Activated T-cell treated with anti-CD3 and anti-CD28 coated beads, Interleukin-2, amount 50 U/mL, for 72 hours (primary cell): ENCODE measurements around the gene SMARCAL1. TPM values are rescaled to one million over a fixed set of nuclear protein-coding genes. Genes with fewer than 3 reads are reported as not detected.

ENCODE experiments used
- ATAC-seq, 2 donors: fragments of 150-1000 bp; cut with Tn5 transposase; replicated peaks in 1 of 2; 2 replicates each; pipeline ENCODE4 v1.10.0; 2021; ENCODE audit warnings: moderate library complexity in 2 of 2, mild to moderate bottlenecking in 1 of 2
- DNase-seq, 2 donors: peaks; one replicate each; pipeline ENCODE4 v3.0.0; 2021 to 2022; ENCODE audit warnings: mixed read lengths in 1 of 2
- H3K27ac Mint-ChIP-seq: one replicate; pipeline ENCODE4 v1.8.0; 2022; ENCODE audit warnings: mild to moderate bottlenecking, moderate library complexity, mixed read lengths
- H3K27me3 Mint-ChIP-seq: one replicate; pipeline ENCODE4 v1.8.0; 2022; ENCODE audit warnings: low read depth, mixed read lengths
- H3K36me3 Mint-ChIP-seq, 2 donors: one replicate each; pipeline ENCODE4 v1.8.0; 2022; ENCODE audit warnings: mixed read lengths in 2 of 2, mild to moderate bottlenecking in 1 of 2; ENCODE audit not compliant: insufficient read depth in 2 of 2
- H3K4me1 Mint-ChIP-seq: one replicate; pipeline ENCODE4 v1.8.0; 2022; ENCODE audit warnings: low read depth, mixed read lengths
- H3K4me3 Mint-ChIP-seq, 2 donors: one replicate each; pipeline ENCODE4 v1.8.0; 2022; ENCODE audit warnings: mild to moderate bottlenecking in 2 of 2, mixed read lengths in 2 of 2, moderate library complexity in 2 of 2
- H3K9me3 Mint-ChIP-seq, 2 donors: one replicate each; pipeline ENCODE4 v1.8.0; 2022; ENCODE audit warnings: mixed read lengths in 2 of 2
- total RNA-seq, 2 donors: library from RNA; stranded (reverse); gene quantifications; one replicate each; pipeline ENCODE4 v1.2.3, GENCODE V29; 2022

The SMARCAL1 gene
- total RNA-seq, 2 donors from 2014 or later = 30.9 to 32.5 TPM

DNA sequence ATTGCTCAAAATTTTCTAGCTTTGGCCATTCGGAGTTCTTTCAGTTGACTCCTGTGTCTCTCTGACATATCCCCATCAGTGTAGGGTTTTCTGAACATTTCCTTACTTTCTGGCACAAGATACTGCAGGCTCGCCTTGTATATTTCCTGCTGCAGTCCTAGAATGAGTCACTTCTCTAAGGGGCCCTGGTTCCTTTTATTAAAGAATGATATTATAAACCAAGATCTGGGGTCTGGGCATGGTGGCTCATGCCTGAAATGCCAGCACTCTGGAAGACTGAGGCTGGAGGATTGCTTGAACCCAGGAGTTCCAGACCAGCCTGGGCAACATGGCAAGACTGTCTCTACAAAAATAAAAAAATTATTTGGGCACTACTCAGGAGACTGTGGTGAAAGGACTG is 83.4 kb downstream of the SMARCAL1 start:
- peaks cover 39% of the 10 kb centered on the region for H3K4me1 Mint-ChIP-seq
- ATAC-seq = no peak

DNA sequence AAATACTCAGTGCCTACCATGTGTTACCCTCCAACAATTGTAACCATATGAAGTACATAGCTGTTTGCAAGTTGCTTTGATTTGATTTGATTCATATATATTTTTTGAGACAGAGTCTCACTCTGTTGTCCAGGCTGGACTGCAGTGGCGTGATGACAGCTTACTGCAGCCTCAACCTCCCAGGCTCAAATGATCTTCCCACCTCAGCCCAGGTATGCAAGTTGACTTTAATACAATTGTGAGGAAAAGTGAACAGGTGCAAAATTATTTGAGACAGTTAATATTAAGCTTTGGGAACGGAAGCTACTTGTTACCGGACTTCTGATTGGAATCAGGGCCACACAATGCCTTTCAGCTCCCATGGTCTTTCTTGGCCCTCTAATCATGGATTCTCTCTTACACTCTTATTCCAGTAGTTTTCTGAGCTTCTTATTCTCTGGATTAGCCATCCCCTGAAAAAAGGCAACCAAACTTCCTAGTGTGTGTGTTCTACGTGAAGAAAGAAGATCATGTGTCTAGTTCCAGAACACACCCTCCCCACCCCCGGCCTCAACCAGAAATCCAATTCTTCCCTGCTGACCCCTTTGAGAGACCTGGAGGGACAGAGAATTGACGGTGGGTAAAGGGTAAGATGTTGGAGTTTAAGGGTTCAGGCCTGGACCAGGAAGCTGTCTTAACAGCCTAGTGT is 85.2 kb downstream of the SMARCAL1 start:
- Mint-ChIP-seq H3K36me3 (peaks cover 12 to 35% of the 10 kb centered on the region in 2 donors), H3K27me3 (no peaks in the 10 kb centered on the region), H3K4me3 (peak overlapping the region; percentile 87 to 94), H3K27ac (peak overlapping the region; percentile 91), H3K4me1 (peaks cover 54% of the 10 kb centered on the region), H3K9me3 (no peaks in the 10 kb centered on the region)
- ATAC-seq = no peak
- no peak for DNase-seq

More for the DNA sequence above, 83.4 kb downstream of the SMARCAL1 start:
- no peaks in the 10 kb centered on the region for H3K27me3 Mint-ChIP-seq
- DNase-seq = no peak
- H3K4me3 Mint-ChIP-seq = no peak overlapping the region
- no peaks in the 10 kb centered on the region for H3K9me3 Mint-ChIP-seq
- H3K36me3 Mint-ChIP-seq = peaks cover 12 to 21% of the 10 kb centered on the region in 2 donors
- H3K27ac Mint-ChIP-seq = no peak overlapping the region

DNA sequence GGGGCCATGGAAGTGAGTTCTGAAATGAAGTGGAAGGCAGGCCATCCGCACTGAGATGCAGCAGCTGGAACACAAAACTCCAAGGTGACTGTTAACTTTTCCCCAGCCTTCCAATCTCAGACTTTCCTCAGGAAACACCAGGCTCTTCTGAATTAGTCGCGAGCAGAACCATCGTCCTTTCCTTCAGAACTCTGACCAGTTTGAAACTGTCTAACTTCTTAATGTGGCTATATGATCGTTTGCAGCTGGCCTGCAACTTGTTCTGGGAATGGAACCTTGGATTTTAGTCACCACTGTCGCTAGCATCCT is 85.7 kb downstream of the SMARCAL1 start:
- ATAC-seq (no peak), DNase-seq (no peak)
- H3K36me3 Mint-ChIP-seq = peaks cover 16 to 40% of the 10 kb centered on the region in 2 donors
- H3K9me3 Mint-ChIP-seq = no peaks in the 10 kb centered on the region
- peak overlapping the region; percentile 91 for H3K27ac Mint-ChIP-seq
- no peaks in the 10 kb centered on the region for H3K27me3 Mint-ChIP-seq
- peak overlapping the region; percentile 87 to 94 for H3K4me3 Mint-ChIP-seq
- peaks cover 57% of the 10 kb centered on the region for H3K4me1 Mint-ChIP-seq

DNA sequence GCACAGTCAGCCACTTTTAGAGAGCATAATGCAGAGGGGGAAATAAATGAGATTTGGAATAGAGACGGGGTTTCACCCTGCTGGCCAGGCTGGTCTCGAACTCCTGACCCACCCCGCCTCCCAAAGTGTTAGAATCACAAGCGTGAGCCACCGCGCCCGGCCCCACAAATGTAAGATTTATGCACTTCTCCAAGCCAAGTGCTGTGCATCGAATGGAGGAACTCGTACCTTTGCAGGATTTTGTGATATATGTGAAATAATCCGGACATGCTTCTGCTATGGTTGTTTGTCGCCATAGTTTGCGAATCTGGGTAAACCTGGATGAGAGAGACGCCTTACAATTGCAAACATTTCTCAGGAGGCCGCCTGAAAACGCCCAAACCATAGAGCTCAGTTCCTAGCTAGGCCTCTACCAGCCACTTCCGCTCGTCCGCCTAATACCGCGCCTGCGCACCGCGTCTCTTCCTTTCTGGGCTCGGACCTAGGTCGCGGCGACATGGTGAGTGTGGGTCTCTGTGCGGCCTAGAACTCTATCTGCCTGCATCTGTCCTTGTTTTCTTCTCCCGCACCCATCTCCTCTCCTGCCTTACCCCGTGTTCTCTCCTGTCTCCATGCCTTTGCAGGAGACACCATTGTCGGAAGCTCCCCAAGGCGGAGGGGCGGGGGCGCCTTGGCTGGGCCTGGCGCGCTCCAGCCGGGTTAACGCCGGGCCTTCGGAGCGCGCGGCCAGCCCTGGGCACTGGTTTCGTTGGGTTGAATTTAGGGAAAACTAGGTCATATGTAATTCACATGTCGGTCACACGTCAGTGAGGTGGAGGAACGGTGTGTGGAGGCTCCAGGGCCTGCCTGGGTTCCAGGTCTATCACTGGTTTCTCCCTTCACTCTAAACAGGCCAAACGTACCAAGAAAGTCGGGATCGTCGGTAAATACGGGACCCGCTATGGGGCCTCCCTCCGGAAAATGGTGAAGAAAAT is 86.4 kb downstream of the SMARCAL1 start, which contains the start of gene RPL37A:
RPL37A (plus strand) TSS at position 466 of the 974 bp plus-strand sequence; CDS start at position 497, 31 bp downstream.
- peaks cover 54% of the 10 kb centered on the region for H3K4me1 Mint-ChIP-seq
- peaks cover 18 to 44% of the 10 kb centered on the region in 2 donors for H3K36me3 Mint-ChIP-seq
- H3K27me3 Mint-ChIP-seq = no peaks in the 10 kb centered on the region
- H3K27ac Mint-ChIP-seq = peak within 1 kb of the TSS; percentile 91
- no peaks in the 10 kb centered on the region for H3K9me3 Mint-ChIP-seq
- ATAC-seq (peak; percentile 98 to 99), DNase-seq (peak; percentile 91 to 94)
- peak within 1 kb of the TSS; percentile 87 to 94 for H3K4me3 Mint-ChIP-seq

DNA sequence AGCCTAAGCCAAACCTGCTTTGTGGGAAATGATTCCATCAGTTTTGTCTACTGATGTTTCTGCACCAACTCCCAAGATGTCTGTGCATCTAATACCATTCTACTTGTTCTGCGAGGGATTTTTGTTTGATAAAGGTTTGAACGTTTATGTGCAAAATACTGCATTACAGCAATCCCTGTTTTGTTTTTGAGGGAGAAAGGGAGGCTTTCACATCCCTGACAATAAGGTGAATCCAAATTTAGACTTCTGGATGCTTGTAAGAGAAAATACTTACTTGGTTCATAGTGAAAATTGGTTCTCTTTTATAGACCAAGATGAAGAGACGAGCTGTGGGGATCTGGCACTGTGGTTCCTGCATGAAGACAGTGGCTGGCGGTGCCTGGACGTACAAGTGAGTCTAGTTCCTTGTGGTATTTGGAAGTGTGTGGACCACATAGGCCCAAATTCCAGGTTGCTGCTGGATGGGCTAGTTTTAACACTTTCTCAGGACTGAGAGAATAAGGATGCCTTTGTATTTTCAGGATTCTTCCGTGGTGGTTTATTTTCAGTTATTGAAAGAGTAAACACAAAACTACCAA is 87.4 kb downstream of the SMARCAL1 start:
- Mint-ChIP-seq H3K27ac (peak overlapping the region; percentile 91), H3K4me1 (peaks cover 60% of the 10 kb centered on the region), H3K4me3 (peak overlapping the region; percentile 87 to 94), H3K36me3 (peaks cover 25 to 52% of the 10 kb centered on the region in 2 donors), H3K9me3 (no peaks in the 10 kb centered on the region), H3K27me3 (no peaks in the 10 kb centered on the region)
- DNase-seq = no peak
- ATAC-seq = no peak

DNA sequence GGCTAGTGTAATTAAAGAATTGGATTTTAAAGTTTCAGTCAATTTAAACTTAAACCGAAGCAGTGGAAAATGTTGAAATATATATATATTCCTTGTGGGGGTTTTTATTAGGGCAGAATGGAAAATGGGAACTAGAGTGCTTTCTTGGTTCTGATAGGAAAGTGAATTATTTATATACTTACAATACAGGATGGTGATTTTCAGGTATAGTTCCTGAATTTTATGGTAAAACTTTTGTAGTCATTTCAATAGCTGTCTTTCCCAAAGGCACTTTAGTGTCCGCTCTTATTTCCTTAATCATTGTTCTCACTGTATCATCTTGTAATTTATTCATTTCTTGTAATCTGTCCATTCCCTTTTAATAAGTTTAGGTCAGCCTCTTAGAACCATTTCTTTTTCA is 88.3 kb downstream of the SMARCAL1 start:
- H3K4me1 Mint-ChIP-seq = peaks cover 62% of the 10 kb centered on the region

DNA sequence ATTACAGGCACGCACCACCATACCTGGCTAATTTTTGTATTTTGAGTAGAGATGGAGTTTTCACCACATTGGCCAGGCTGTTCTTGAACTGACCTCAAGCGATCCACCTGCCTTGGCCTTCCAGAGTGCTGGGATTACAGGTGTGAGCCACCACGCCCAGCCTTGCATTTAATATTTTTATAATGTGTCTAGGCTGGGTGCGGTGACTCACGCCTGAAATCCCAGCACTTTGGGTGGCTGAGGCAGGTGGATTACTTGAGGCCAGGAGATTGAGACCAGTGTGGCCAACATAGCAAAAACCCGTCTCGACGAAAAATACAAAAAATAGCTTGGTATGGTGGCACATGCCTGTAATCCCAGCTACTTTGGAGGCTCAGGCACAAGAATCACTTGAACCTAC is 89.6 kb downstream of the SMARCAL1 start:
- Mint-ChIP-seq H3K9me3 (no peaks in the 10 kb centered on the region), H3K4me3 (peak overlapping the region; percentile 87 to 94), H3K27ac (peak overlapping the region; percentile 91), H3K4me1 (peaks cover 67% of the 10 kb centered on the region), H3K36me3 (peaks cover 33 to 64% of the 10 kb centered on the region in 2 donors), H3K27me3 (no peaks in the 10 kb centered on the region)
- no peak for ATAC-seq
- no peak for DNase-seq

More for the DNA sequence above, 88.3 kb downstream of the SMARCAL1 start:
- peak overlapping the region; percentile 91 for H3K27ac Mint-ChIP-seq
- DNase-seq = no peak
- H3K4me3 Mint-ChIP-seq = peak overlapping the region; percentile 87 to 94
- H3K27me3 Mint-ChIP-seq = no peaks in the 10 kb centered on the region
- no peak for ATAC-seq
- no peaks in the 10 kb centered on the region for H3K9me3 Mint-ChIP-seq
- peaks cover 28 to 58% of the 10 kb centered on the region in 2 donors for H3K36me3 Mint-ChIP-seq

DNA sequence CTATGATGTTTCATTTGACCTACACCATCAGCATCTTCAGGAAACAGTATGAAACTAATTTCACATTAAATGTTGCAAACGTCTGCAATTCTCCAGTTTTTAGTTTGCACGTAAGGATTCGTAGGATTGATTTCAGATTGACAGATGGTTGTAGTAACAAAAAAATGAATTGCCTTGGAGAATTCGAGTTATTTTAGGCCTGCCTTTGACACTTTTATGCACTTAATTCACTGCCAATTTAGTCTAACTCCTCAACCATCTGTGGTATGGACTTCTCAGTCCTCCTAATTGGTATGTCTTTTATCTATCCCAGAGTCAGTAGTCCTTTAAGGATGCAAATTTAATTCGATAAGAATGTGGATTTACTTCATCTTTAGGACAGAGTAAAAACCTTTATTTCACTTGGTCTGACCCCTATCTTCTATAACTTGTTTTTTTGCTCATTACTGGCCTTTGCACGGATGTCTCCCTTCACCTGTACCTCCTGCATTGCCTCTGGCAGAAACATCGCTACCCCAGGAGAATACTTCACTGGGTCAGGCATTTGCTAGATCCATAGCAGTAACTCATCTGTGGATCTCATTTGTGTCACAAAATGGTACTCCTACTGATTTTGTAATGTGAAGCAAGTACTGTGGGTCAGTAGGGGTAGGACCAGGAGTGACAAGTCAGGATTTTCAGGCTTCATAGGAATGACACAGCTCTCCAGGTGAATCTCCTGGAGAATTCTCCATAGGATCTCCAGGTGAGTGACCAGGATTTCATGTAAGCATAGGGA is 90.3 kb downstream of the SMARCAL1 start:
- H3K9me3 Mint-ChIP-seq = no peaks in the 10 kb centered on the region
- no peak for ATAC-seq
- H3K27me3 Mint-ChIP-seq = no peaks in the 10 kb centered on the region
- peak overlapping the region; percentile 61 for H3K27ac Mint-ChIP-seq
- peaks cover 63% of the 10 kb centered on the region for H3K4me1 Mint-ChIP-seq
- H3K4me3 Mint-ChIP-seq = peak overlapping the region in 1 of 2 donors; percentile 19
- no peak for DNase-seq
- peaks cover 33 to 64% of the 10 kb centered on the region in 2 donors for H3K36me3 Mint-ChIP-seq

DNA sequence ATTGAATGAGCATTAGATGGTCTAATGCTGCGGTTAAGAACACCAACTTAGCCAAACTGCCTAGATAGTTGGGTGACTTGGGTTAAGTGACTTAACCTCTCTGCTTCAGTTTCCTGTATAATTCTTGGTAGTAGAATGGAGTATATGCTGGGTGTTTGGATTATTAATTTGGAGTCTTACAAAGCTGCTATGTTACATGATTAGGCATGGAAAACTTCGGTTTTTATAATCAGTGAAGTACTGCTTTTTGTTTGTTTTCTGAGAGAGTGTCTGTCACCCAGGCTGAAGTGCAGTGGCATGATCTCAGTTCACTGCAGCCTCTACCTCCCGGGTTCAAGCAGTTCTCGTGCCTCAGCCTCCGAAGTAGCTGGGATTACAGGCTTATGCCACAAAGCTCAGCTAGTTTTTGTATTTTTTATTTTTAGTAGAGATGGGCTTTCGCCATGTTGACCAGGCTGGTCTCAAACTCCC is 90.9 kb downstream of the SMARCAL1 start:
- H3K4me3 Mint-ChIP-seq = no peak overlapping the region
- H3K36me3 Mint-ChIP-seq = peaks cover 33 to 64% of the 10 kb centered on the region in 2 donors
- peaks cover 57% of the 10 kb centered on the region for H3K4me1 Mint-ChIP-seq
- ATAC-seq (no peak), DNase-seq (no peak)
- H3K27me3 Mint-ChIP-seq = no peaks in the 10 kb centered on the region
- H3K27ac Mint-ChIP-seq = peak overlapping the region; percentile 52
- no peaks in the 10 kb centered on the region for H3K9me3 Mint-ChIP-seq

DNA sequence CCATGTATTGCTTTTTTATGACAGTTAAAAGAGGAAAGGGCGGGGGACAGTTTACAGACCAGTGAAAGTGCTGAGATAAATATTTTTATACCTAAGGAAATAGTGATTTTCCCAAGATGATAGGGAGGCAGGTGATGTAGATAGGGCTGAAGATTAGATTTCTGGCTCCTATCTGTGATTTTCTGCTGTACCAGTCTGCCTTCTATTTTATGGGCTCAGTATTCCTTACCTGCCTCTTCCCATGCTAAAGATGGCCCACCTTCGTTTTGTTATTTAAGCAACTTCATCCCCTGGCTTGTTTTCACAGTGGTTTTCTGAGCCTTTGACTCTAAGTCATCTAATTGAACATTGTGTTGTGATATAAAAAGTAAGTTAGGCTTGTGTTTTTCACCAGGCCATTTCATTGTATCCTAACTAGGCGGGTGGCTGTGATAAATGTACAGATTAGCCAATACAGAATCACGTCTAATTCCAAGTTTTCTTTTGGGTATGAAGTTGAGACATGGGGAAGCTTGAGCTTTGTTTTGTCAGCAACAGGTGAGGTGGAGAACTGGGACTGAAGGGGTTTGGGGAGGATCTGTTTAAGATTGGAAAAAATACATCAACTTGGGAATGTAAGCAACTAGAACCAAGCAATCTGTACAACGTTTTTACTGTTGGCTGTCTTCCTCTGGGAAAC is 91.6 kb downstream of the SMARCAL1 start:
- DNase-seq (no peak), ATAC-seq (no peak)
- Mint-ChIP-seq H3K4me3 (no peak overlapping the region), H3K4me1 (peaks cover 57% of the 10 kb centered on the region), H3K27ac (peak overlapping the region; percentile 52), H3K9me3 (no peaks in the 10 kb centered on the region), H3K27me3 (no peaks in the 10 kb centered on the region), H3K36me3 (peaks cover 33 to 63% of the 10 kb centered on the region in 2 donors)

DNA sequence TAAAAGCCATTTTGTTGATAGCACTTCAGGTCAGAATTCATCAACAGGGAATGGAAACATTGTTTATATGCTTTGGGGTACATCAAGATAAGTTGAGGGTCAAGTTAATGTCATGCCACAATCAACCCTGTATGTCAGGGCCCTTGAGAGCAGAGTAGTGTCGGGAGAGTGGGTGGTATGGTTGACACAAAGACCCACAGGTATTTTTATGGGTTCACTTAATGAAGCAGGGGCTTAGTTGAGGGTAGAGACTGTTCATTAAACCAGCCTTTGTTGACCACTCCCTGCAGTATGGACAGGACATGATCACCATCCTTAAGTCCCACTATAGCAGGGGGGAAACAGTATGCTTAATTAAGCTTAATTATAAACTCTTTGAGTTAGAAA is 92.1 kb downstream of the SMARCAL1 start:
- DNase-seq = no peak
- ATAC-seq = no peak
- Mint-ChIP-seq H3K27ac (peak overlapping the region; percentile 52), H3K9me3 (no peaks in the 10 kb centered on the region), H3K4me1 (peaks cover 56% of the 10 kb centered on the region), H3K36me3 (peaks cover 29 to 60% of the 10 kb centered on the region in 2 donors), H3K27me3 (no peaks in the 10 kb centered on the region), H3K4me3 (no peak overlapping the region)
